Brain microvascular endothelial cell (primary cell): Measurements from ENCODE around the gene TNFRSF18.

Experiments
- DNase-seq: peaks from one replicate; pipeline ENCODE4 v3.0.0-alpha.2; 2020
- H3K27ac ChIP-seq: fragments of 250-450 bp; sonication (Bioruptor Pico); 2 replicates; pipeline ENCODE4 v1.5.1; 2020; ENCODE audit warnings: mild to moderate bottlenecking, moderate library complexity
- H3K27me3 ChIP-seq: fragments of 250-450 bp; sonication (Bioruptor Pico); replicated peaks from 2 replicates; pipeline ENCODE4 v1.5.1; 2020; ENCODE audit warnings: mild to moderate bottlenecking
- H3K36me3 ChIP-seq: fragments of 250-450 bp; sonication (Bioruptor Pico); replicated peaks from 2 replicates; pipeline ENCODE4 v1.5.1; 2020; ENCODE audit warnings: mild to moderate bottlenecking
- H3K4me3 ChIP-seq: 2 replicates; pipeline ENCODE4 v1.5.1; 2011; ENCODE audit warnings: low read depth, mild to moderate bottlenecking, control low read depth, low read length, moderate library complexity
- in situ Hi-C: cut with HindIII; loops from 2 replicates; pipeline ENCODE4 v1.10.0; 2017; ENCODE audit warnings: low sequenced_read_pairs, low pct_ligation_motif_present
- TF ChIP-seq, protein P1 (sequence below): IDR thresholded peaks from 2 replicates; pipeline ENCODE4 v1.5.1; 2011; ENCODE audit warnings: low read depth, mild to moderate bottlenecking, moderate library complexity, low read length, control low read depth, inconsistent platforms; ENCODE audit errors: missing control alignments

TNFRSF18 gene

DNA sequence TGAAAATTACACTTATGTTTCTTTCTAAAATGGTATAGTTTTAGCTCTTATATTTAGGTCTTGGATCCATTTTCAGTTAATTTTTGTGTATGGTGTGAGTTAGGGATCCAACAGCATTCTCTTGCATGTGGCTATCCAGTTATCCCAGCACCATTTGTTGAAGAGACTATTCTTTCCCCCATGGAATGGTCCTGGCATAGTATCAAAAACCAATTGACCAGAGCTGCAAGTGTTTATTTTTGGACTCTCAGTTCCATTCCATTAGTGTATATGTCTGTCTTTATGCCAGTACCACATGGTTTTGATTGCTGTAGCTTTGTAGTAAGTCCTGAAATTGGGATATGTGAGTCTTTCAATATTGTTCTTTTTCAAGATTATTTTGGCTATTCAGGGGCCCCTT, 18.5 kb downstream of the TNFRSF18 start:
- Histone ChIP-seq H3K36me3 (no peaks in the 10 kb centered on the region), H3K4me3 (no peak overlapping the region), H3K27me3 (no peaks in the 10 kb centered on the region), H3K27ac (no peak overlapping the region)
- in situ Hi-C loops = no loop called here
- TF ChIP-seq, protein P1, sequence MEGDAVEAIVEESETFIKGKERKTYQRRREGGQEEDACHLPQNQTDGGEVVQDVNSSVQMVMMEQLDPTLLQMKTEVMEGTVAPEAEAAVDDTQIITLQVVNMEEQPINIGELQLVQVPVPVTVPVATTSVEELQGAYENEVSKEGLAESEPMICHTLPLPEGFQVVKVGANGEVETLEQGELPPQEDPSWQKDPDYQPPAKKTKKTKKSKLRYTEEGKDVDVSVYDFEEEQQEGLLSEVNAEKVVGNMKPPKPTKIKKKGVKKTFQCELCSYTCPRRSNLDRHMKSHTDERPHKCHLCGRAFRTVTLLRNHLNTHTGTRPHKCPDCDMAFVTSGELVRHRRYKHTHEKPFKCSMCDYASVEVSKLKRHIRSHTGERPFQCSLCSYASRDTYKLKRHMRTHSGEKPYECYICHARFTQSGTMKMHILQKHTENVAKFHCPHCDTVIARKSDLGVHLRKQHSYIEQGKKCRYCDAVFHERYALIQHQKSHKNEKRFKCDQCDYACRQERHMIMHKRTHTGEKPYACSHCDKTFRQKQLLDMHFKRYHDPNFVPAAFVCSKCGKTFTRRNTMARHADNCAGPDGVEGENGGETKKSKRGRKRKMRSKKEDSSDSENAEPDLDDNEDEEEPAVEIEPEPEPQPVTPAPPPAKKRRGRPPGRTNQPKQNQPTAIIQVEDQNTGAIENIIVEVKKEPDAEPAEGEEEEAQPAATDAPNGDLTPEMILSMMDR = no peak
- no peak for DNase-seq

DNA sequence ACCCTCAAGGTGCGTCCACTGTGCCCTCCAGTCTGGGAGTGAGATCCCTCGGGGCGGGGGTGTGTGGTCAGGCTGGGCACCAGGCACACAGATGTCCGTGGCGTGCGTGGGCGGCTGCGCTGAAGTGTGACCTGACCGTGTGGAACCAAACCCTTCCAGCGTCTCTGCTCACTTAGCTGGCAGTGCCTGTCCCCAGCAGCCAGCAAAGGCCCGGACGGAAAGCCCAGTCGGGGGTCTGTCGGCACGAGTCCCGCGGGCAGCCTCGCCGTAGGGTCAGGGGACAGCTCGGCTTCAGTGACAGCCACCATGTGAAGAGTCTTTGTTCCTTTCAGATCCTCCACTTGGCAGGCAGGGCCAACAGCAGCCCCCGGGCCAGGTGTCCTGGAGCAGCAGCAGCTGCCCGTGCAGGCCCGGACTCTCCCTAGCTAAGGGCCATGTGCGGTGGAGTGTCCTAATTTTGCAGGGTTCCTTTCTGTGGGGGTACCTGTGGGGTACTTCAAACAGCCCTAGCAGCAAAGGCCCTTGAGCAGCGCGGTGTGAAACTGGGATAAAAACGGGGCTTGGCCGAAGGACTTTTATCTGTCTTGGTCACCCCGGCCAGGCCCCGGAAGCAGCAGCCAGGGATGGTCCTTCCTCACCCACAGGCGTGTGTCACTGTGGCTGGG, 21.2 kb downstream of the TNFRSF18 start:
- no peaks in the 10 kb centered on the region for H3K36me3 ChIP-seq
- H3K27me3 ChIP-seq = no peaks in the 10 kb centered on the region
- no peak overlapping the region for H3K27ac ChIP-seq
- in situ Hi-C loops = no loop called here
- no peak overlapping the region for H3K4me3 ChIP-seq
- TF ChIP-seq, protein P1 = no peak
- no peak for DNase-seq

DNA sequence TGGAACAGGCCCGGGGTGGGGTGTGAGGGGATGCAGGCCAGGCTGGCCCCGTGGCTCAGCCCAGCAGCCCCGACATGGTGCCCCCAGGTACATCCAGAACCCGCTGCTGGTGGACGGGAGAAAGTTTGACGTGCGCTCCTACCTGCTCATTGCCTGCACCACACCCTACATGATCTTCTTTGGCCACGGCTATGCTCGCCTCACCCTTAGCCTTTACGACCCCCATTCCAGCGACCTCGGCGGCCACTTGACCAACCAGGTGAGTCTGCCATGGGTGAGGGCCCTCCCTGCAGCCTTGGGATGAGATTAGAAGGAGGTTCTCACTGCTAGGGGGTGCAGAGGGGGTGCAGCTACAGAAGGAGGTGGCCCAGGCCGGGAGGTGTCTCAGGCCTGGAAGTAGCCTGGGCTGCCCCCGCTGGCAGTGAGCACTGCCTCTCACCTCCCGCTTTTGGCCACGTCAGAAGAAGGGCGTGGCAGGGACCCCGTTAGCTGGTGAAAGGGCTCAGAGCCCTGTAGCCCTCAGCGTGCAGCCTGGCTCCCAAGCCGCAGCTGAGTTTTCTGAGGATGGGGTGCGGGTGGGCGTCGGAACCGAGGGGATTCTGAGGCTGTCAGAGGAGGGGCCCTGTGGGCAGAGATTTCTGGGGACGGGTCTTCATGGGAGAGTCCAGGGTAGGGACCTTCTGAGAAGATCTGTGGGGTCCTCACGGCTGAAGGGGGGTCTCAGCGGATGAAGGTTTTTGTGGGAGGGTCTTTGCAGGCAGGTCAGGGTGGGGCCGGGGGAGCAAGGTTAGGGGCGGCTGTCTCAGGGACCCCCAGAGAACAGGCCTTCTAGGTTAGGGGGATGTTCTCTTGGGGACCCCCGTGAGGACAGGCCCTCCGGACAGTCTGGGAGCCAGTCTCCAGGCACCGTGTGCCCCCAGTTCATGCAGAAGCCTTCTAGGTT, 22.3 kb downstream of the TNFRSF18 start:
- no peak overlapping the region for H3K4me3 ChIP-seq
- in situ Hi-C loops = no loop called here
- no peaks in the 10 kb centered on the region for H3K27me3 ChIP-seq
- no peaks in the 10 kb centered on the region for H3K36me3 ChIP-seq
- TF ChIP-seq, protein P1 = no peak
- DNase-seq = no peak
- H3K27ac ChIP-seq = no peak overlapping the region

DNA sequence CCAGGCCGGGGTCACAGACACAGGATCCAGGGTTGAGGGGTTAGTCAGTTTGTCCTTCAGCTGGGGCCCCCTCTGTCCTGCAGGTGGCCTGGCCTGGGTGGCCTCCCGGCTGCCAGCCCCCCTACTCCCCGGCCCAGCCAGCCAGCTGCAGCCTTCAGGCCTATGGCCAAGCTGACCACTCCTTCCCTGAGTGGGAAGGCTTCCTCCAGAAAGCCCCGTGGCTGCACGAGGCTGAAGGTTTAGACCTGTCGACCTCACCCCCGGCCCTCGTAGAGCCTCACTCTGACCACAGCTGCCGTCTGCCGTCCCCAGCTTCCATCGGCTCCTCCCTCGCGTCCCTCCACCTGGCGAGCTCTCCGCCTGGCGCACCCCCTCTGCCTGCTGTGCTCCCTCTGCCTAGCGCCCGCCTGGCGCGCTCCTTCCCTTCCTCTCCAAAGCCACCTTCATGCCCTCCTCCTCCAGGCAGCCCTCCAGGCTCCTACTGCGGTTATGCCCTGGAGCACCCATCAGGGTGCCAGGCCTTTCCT, 23.1 kb downstream of the TNFRSF18 start:
- no peaks in the 10 kb centered on the region for H3K27me3 ChIP-seq
- H3K36me3 ChIP-seq = no peaks in the 10 kb centered on the region

DNA sequence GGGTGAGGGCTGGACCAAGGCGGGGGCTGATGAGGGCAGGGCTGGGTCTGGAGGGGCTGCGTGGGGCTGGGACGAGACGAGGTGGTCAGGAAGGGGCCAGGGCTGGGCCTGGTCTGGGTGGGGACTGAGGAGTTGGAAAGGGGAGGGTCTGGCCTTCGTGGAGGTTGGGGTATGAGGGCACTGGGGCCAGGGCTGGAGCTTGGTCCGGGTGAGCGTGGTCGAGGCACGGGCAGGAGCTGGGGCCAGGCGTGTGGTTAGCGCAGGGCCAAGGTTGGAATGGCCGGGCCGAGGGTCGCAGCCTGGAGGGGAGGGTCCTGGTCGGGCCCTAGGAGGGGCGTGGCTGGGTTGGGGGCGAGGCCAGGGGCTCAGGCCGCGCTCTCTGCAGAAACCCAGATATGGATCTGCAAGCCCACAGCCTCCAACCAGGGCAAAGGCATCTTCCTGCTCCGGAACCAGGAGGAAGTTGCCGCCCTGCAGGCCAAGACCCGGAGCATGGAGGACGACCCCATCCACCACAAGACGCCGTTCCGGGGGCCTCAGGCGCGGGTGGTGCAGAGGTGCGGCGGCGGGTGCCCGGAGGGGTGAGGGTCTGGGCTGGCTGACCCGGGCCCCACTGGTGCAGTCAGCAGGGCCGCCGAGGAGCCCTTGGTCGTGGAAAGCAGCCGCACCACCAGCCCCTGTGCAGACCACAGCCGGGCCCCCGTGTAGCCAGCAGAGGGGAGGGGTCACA, 23.7 kb downstream of the TNFRSF18 start:
- H3K27me3 ChIP-seq = no peaks in the 10 kb centered on the region
- TF ChIP-seq, protein P1 = no peak
- H3K27ac ChIP-seq = no peak overlapping the region
- no peaks in the 10 kb centered on the region for H3K36me3 ChIP-seq
- no peak overlapping the region for H3K4me3 ChIP-seq
- in situ Hi-C loops = no loop called here
- no peak for DNase-seq

More for the DNA sequence above, 23.1 kb downstream of the TNFRSF18 start:
- TF ChIP-seq, protein P1 = no peak
- DNase-seq = no peak
- Histone ChIP-seq H3K4me3 (no peak overlapping the region), H3K27ac (no peak overlapping the region)
- in situ Hi-C loops = no loop called here
